Osteocyte (in vitro differentiated cells): ENCODE data around the gene STXBP6. TPM values are rescaled to one million over a fixed set of nuclear protein-coding genes. Genes with fewer than 3 reads are reported as not detected.
"Not testable (repeated sequence)": the region's sequence is repeated elsewhere in the genome, so short reads cannot be mapped to it uniquely, and the experiment has no call there.

ENCODE experiments used
- DNase-seq: peaks from one replicate; pipeline ENCODE4 v3.0.0; 2021; ENCODE audit warnings: mixed read lengths; ENCODE audit not compliant: unreplicated experiment; ENCODE audit errors: extremely low spot score
- H3K27ac Mint-ChIP-seq: one replicate; pipeline ENCODE4 v1.8.0; 2021; ENCODE audit warnings: mild to moderate bottlenecking, mixed read lengths; ENCODE audit not compliant: unreplicated experiment
- H3K27me3 Mint-ChIP-seq: one replicate; pipeline ENCODE4 v1.8.0; 2021; ENCODE audit warnings: mixed read lengths; ENCODE audit not compliant: unreplicated experiment
- H3K36me3 Mint-ChIP-seq: one replicate; pipeline ENCODE4 v1.8.0; 2021; ENCODE audit warnings: mixed read lengths; ENCODE audit not compliant: unreplicated experiment
- H3K4me1 Mint-ChIP-seq: one replicate; pipeline ENCODE4 v1.8.0; 2021; ENCODE audit warnings: mixed read lengths; ENCODE audit not compliant: unreplicated experiment
- H3K4me3 Mint-ChIP-seq: one replicate; pipeline ENCODE4 v1.8.0; 2021; ENCODE audit warnings: mild to moderate bottlenecking, moderate library complexity, mixed read lengths; ENCODE audit not compliant: unreplicated experiment
- H3K9me3 Mint-ChIP-seq: one replicate; pipeline ENCODE4 v1.8.0; 2021; ENCODE audit warnings: mixed read lengths; ENCODE audit not compliant: unreplicated experiment
- total RNA-seq: library from RNA; stranded (reverse); gene quantifications from 2 replicates; pipeline ENCODE4 v1.2.1, GENCODE V29; 2021
- TF ChIP-seq, protein P1 (sequence below): fragments of 200-600 bp; sonication (generic); IDR thresholded peaks from 2 replicates; pipeline ENCODE4 v1.5.0; 2021; ENCODE audit warnings: antibody characterized with exemption, mild to moderate bottlenecking, moderate library complexity

Gene STXBP6
- total RNA-seq, 1 donor from 2014 or later: 6.4 TPM

DNA sequence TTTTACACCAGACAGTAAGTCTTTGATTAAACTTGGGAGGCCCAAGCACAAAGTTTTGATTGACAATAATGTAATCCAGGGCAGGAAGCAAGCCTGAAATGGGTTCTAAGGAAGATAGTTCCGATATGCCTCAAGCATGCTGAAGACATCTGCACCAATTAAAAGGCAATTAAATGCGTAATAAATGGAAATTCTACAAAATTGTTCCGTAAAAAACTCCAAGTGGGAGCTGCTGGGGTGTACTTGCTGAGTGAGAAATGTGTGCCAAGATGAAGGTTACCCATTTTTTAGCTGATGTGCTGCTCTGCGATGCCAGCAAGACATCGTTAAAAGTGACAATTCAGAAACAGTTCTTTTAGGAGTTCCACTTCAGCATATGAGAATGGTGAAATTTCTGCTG lies 269.7 kb downstream of the STXBP6 start:
- H3K27ac Mint-ChIP-seq: no peak overlapping the region
- no peak overlapping the region for H3K4me3 Mint-ChIP-seq
- no peaks in the 10 kb centered on the region for H3K36me3 Mint-ChIP-seq

DNA sequence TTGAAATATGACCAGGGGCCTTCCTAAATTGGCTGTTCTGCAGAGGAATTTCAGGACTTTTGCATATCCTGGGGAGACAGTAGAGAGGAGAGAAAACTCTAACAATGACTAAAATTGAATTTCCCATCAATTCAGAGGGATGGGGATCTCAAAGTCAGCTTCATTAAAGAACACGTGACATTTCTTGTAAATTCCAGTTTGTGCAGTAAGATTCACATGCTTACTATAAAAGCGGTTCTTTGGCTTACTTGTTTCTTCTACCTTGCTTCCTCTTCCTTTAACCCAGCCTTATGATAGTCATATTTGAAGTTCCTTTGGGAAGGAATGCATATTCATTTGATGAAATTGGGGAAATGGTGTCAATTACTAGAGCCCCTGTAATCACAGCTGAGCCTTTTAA lies 272.3 kb downstream of the STXBP6 start:
- no peak overlapping the region for H3K4me3 Mint-ChIP-seq
- H3K4me1 Mint-ChIP-seq: no peaks in the 10 kb centered on the region
- peaks cover 14% of the 10 kb centered on the region for H3K27me3 Mint-ChIP-seq
- DNase-seq: no peak
- no peaks in the 10 kb centered on the region for H3K9me3 Mint-ChIP-seq
- no peaks in the 10 kb centered on the region for H3K36me3 Mint-ChIP-seq
- H3K27ac Mint-ChIP-seq: no peak overlapping the region
- TF ChIP-seq, protein P1, sequence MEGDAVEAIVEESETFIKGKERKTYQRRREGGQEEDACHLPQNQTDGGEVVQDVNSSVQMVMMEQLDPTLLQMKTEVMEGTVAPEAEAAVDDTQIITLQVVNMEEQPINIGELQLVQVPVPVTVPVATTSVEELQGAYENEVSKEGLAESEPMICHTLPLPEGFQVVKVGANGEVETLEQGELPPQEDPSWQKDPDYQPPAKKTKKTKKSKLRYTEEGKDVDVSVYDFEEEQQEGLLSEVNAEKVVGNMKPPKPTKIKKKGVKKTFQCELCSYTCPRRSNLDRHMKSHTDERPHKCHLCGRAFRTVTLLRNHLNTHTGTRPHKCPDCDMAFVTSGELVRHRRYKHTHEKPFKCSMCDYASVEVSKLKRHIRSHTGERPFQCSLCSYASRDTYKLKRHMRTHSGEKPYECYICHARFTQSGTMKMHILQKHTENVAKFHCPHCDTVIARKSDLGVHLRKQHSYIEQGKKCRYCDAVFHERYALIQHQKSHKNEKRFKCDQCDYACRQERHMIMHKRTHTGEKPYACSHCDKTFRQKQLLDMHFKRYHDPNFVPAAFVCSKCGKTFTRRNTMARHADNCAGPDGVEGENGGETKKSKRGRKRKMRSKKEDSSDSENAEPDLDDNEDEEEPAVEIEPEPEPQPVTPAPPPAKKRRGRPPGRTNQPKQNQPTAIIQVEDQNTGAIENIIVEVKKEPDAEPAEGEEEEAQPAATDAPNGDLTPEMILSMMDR: no peak

More for the DNA sequence above, 269.7 kb downstream of the STXBP6 start:
- no peak for DNase-seq
- Mint-ChIP-seq H3K27me3 (peaks cover 14% of the 10 kb centered on the region), H3K4me1 (no peaks in the 10 kb centered on the region), H3K9me3 (no peaks in the 10 kb centered on the region)
- TF ChIP-seq, protein P1: no peak

DNA sequence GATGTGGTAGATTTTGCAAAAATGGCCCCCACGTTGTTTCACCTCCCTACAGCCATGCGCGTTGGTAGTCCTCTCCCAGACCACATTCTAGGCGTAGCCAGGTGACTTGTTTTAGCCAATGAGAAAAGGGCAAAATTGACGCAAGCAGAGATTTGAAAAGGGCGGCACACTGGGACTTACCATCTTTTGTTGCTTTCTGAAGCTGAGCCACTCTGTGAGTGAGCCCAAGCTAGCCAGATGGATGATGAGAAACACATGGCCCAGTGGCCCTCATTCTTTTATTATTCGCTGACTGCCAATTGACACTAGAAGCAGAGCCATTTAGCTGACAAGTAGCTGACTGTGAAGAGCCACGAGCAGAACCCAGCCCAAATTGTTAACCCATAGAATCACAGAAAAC lies 274.0 kb downstream of the STXBP6 start:
- no peaks in the 10 kb centered on the region for H3K9me3 Mint-ChIP-seq
- no peaks in the 10 kb centered on the region for H3K36me3 Mint-ChIP-seq
- DNase-seq: no peak
- TF ChIP-seq, protein P1: no peak
- no peaks in the 10 kb centered on the region for H3K4me1 Mint-ChIP-seq
- no peak overlapping the region for H3K27ac Mint-ChIP-seq
- peaks cover 12% of the 10 kb centered on the region for H3K27me3 Mint-ChIP-seq
- no peak overlapping the region for H3K4me3 Mint-ChIP-seq

DNA sequence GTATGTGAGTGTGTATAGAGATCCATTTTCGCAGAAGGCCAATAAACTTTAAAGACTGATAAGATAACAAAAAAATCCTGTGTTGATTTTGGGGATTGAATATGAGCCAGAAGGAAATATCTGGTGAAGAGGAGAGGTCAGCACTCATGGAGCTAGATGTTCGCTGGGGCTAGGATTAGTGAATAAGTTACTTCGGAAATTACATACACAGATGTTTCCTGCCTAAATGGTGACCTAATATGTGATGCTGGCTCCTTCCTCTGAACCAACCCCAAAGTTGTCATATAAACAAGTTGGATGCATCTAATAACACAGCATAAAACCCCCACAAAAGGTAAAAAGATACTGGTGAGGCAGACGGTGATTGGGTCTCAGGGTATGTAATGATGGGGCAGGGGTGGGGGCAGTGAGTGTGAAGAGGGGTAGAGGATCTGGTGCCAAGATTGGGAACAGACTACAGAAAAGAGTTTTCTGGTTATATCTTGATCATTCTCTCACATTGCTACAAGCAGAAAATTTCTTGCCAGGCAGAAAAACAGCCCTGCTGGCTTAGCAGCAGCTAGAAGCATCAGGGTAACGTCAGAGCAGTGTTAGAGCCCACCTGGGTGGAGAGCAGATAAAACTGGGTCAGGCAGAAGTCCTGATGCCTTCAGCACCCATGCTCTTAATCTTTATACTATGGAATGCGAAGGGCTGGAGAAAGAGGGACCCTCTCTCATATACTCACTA lies 275.6 kb downstream of the STXBP6 start:
- no peak for DNase-seq
- TF ChIP-seq, protein P1: no peak
- H3K9me3 Mint-ChIP-seq: no peaks in the 10 kb centered on the region
- H3K27me3 Mint-ChIP-seq: peaks cover 12% of the 10 kb centered on the region
- H3K36me3 Mint-ChIP-seq: no peaks in the 10 kb centered on the region
- H3K4me1 Mint-ChIP-seq: no peaks in the 10 kb centered on the region
- H3K27ac Mint-ChIP-seq: no peak overlapping the region
- H3K4me3 Mint-ChIP-seq: no peak overlapping the region

DNA sequence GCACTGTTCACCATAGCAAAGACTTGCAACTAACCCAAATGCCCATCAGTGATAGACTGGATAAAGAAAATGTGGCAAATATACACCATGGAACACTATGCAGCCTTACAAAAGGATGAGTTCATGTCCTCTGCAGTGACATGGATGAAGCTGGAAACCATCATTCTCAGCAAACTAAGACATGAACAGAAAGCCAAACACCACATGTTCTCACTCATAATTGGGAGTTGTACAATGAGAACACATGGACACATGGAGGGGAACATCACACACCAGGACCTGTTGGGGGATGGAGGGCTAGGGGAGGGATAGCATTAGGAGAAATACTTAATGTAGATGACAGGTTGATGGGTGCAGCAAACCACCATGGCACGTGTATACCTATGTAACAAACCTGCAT lies 276.4 kb downstream of the STXBP6 start:
- H3K4me1 Mint-ChIP-seq, H3K4me3 Mint-ChIP-seq, H3K36me3 Mint-ChIP-seq, DNase-seq, H3K9me3 Mint-ChIP-seq, H3K27ac Mint-ChIP-seq: not testable (repeated sequence)
- H3K27me3 Mint-ChIP-seq: peaks cover 12% of the 10 kb centered on the region
